GM10266 (cell line): ENCODE measurements around the gene TFDP1.

ENCODE experiments used
- DNase-seq: peaks from one replicate; pipeline ENCODE4 v3.0.0; 2012; ENCODE audit errors: extremely low spot score
- CTCF ChIP-seq: IDR thresholded peaks from 2 replicates; pipeline ENCODE4 v1.5.1; 2012; ENCODE audit warnings: mild to moderate bottlenecking, low read depth; ENCODE audit not compliant: control insufficient read depth, insufficient read depth; ENCODE audit errors: missing control alignments

The TFDP1 gene

GRCh38 chr13:113632706-113633484 is 48.3 kb downstream of the TFDP1 start:
- DNase-seq, result no peak
- TF ChIP-seq CTCF, result no peak

- no peak for TF ChIP-seq CTCF
- DNase-seq, result no peak
Observed at GRCh38 chr13:113633485-113633873, 48.9 kb downstream of the TFDP1 start.

- no peak for DNase-seq
- TF ChIP-seq CTCF, result no peak
Observed at GRCh38 chr13:113634279-113635047, 49.9 kb downstream of the TFDP1 start.

- TF ChIP-seq CTCF, result no peak
- DNase-seq, result no peak
Observed at GRCh38 chr13:113635048-113635420, 50.5 kb downstream of the TFDP1 start.

- TF ChIP-seq CTCF, result no peak
- no peak for DNase-seq
Observed at GRCh38 chr13:113635709-113636108, 51.2 kb downstream of the TFDP1 start.

GRCh38 chr13:113636266-113636963 is 51.9 kb downstream of the TFDP1 start:
- DNase-seq, result no peak
- TF ChIP-seq CTCF, result no peak
